Omental fat pad (tissue), 4 donors: ENCODE measurements around the gene EVI5. TPM values are rescaled to one million over a fixed set of nuclear protein-coding genes. Genes with fewer than 3 reads are reported as not detected.

Experiments used
- ATAC-seq: fragments of 150-250 bp; one replicate; pipeline ENCODE4 v1.9.1; 2016; ENCODE audit warnings: mild to moderate bottlenecking, moderate library complexity; ENCODE audit not compliant: low FRiP score
- DNase-seq: peaks from one replicate; pipeline ENCODE4 v3.0.0-alpha.2; 2019; ENCODE audit warnings: low spot score
- total RNA-seq, 4 donors: library from RNA; depleted of rRNA; stranded (reverse); fragments of >200 nt; gene quantifications; one replicate each; pipeline ENCODE4 v1.1.0, GENCODE V29; 2016
- TF ChIP-seq, protein P1 (sequence below), 3 donors: fragments of 450-650 bp; IDR thresholded peaks; one replicate each; pipeline ENCODE4 v1.5.1; 2016 to 2017; ENCODE audit warnings: antibody characterized with exemption in 3 of 3, mild to moderate bottlenecking in 3 of 3, moderate library complexity in 2 of 3

Gene EVI5
- total RNA-seq, 4 donors from 2014 or later: 25.9 to 38.3 (median 30.7) TPM

DNA sequence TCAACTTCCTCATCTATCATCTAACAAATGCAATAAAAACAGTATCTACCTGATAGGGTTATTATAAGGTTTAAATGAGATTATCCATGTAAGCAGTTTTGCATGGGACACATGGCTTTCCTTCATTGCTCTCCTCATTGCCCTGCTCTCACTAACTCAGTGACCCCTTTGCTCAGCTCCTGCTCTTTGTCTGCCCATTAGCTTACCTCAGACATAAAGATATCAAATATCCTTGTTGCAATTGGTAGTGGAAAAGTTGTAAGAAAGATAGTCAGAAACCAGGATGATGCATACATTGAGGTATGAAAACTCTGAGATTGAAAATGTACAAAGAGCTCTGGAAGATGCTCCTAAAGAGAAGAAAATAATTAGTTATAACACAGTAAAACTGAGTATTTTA is 89.8 kb downstream of the EVI5 start:
- TF ChIP-seq, protein P1, sequence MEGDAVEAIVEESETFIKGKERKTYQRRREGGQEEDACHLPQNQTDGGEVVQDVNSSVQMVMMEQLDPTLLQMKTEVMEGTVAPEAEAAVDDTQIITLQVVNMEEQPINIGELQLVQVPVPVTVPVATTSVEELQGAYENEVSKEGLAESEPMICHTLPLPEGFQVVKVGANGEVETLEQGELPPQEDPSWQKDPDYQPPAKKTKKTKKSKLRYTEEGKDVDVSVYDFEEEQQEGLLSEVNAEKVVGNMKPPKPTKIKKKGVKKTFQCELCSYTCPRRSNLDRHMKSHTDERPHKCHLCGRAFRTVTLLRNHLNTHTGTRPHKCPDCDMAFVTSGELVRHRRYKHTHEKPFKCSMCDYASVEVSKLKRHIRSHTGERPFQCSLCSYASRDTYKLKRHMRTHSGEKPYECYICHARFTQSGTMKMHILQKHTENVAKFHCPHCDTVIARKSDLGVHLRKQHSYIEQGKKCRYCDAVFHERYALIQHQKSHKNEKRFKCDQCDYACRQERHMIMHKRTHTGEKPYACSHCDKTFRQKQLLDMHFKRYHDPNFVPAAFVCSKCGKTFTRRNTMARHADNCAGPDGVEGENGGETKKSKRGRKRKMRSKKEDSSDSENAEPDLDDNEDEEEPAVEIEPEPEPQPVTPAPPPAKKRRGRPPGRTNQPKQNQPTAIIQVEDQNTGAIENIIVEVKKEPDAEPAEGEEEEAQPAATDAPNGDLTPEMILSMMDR (IDR thresholded peaks at IDR 0.05): no peak
- no peak for ATAC-seq
- no peak for DNase-seq

DNA sequence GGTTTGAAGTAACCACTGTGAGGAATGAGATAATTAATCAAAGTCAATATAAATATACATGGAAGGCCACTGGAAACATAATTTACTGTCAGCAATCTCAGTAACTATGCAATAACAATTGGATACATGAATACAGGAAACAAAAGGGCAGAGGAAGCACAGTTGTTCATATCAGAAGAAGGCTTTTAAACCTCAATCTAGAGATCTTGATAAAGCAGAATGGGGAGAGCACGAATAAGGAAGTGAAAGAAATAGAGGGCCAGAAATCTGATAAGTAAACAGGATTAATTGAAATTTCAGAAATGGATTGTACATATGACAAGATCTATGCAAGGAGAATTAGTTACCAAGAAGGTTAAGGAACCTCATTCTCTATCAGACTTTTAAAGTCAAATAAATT is 93.0 kb downstream of the EVI5 start:
- TF ChIP-seq, protein P1 (IDR thresholded peaks at IDR 0.05): no peak
- DNase-seq (no peak), ATAC-seq (no peak)

DNA sequence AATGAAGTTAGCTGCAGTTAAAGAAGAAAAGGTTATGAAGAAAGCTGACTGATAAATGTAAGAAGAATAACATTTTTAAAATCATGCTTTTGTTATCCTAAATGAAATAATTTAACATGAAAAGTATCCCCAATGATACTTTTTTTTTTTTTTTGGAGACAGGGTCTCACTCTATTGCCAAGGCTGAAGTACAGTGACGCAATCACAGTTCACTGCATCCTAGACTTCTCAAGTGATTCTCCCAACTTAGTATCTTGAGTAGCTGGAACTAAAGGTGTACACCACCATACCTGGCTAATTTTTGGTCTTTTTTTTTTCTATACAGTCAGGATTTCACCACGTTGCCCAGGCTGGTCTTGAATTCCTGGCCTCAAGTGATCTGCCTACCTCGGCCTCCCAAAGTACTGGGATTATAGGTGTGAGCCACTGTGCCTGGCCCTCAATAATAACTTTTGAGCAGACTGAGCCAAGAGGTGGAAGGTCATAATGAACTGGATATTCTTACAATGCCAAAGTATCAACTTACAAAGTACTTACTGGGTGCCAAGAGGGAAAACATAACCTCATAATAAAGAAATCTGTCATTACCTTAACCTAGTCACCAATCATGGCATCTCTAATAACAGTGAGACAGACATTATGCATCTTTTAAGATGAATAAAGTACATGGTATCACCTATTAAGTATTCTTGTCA is 94.5 kb downstream of the EVI5 start:
- TF ChIP-seq, protein P1 (IDR thresholded peaks at IDR 0.05): no peak
- DNase-seq: no peak
- ATAC-seq: no peak

DNA sequence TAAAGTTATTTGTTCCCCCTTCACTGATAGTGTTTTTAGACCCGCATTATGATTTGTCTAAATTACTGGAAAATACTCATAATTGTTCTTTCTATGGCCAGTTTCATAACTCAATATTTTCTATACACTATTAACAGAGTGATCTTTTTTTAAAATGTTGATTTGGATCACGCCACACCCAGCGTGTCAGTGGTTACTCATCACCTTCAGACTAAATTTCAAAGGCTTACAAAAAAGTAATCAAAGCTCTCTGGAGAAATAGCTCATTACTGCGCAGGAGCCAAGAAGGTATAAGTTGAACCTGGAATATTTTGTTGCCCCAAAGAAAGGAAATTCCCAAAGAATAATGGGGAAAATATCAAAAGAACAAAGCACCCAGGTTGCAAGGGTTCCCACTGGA is 104.9 kb downstream of the EVI5 start:
- no peak for ATAC-seq
- TF ChIP-seq, protein P1 (IDR thresholded peaks at IDR 0.05): no peak
- no peak for DNase-seq

- TF ChIP-seq, protein P1 (IDR thresholded peaks at IDR 0.05): no peak
- DNase-seq (no peak), ATAC-seq (no peak)
These were observed 121.1 kb downstream of the EVI5 start for GRCh38 chr1:92663775-92664174.

- DNase-seq (no peak), ATAC-seq (no peak)
- TF ChIP-seq, protein P1 (IDR thresholded peaks at IDR 0.05): no peak
These were observed 122.9 kb downstream of the EVI5 start for GRCh38 chr1:92662048-92662447.

DNA sequence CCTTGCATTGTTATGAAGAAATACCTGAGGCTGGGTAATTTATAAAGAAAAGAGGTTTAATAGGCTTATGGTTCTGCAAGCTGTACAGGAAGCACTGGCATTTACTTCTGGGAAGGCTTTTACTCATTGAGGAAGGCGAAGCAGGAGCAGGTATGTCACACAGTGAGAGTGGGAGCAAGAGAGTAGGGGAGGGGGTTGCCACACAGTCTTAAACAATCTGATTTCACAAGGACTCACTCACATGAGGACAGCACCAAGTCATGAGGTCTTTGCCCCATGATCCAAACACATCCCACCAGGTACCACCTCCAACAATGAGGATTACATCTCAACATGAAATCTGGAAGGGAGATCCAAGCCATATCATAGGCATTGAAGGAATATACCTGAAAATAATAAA is 127.2 kb downstream of the EVI5 start:
- ATAC-seq (no peak), DNase-seq (no peak)
- TF ChIP-seq, protein P1 (IDR thresholded peaks at IDR 0.05): no peak
